Aorta (tissue), 5 donors: Measurements from ENCODE around the gene ZNF70. TPM values are rescaled to one million over a fixed set of nuclear protein-coding genes. Genes with fewer than 3 reads are reported as not detected.

Source experiments
- ATAC-seq: fragments of 200-7000 bp; cut with Tn5 transposase; one replicate; pipeline ENCODE4 v1.9.1; 2022; ENCODE audit warnings: moderate library complexity; ENCODE audit not compliant: low FRiP score
- DNase-seq, 2 donors: peaks; one replicate each; pipeline ENCODE4 v3.0.0-alpha.2; 2020
- H3K27ac ChIP-seq, 2 donors: one replicate each; pipeline ENCODE4 v1.5.1; 2013; ENCODE audit warnings: low read length in 2 of 2, mild to moderate bottlenecking in 2 of 2, moderate library complexity in 2 of 2, control low read depth in 1 of 2, inconsistent platforms in 1 of 2, low read depth in 1 of 2
- H3K27me3 ChIP-seq, 2 donors: one replicate each; pipeline ENCODE4 v1.6.1; 2013; ENCODE audit warnings: control low read depth in 1 of 2, low read length in 1 of 2, mild to moderate bottlenecking in 1 of 2, moderate library complexity in 1 of 2; ENCODE audit not compliant: insufficient read depth in 2 of 2, control insufficient read depth in 1 of 2
- H3K36me3 ChIP-seq, 2 donors: one replicate each; pipeline ENCODE4 v1.6.1; 2013; ENCODE audit warnings: control low read depth in 1 of 2, low read length in 1 of 2, mild to moderate bottlenecking in 1 of 2; ENCODE audit not compliant: insufficient read depth in 2 of 2, control insufficient read depth in 1 of 2
- H3K4me1 ChIP-seq, 2 donors: one replicate each; pipeline ENCODE4 v1.6.1; 2013; ENCODE audit warnings: low read length in 2 of 2, control low read depth in 1 of 2, mild to moderate bottlenecking in 1 of 2, moderate library complexity in 1 of 2; ENCODE audit not compliant: insufficient read depth in 2 of 2, control insufficient read depth in 1 of 2
- H3K4me3 ChIP-seq, 2 donors: one replicate each; pipeline ENCODE4 v1.5.1; 2013; ENCODE audit warnings: low read length in 2 of 2, control low read depth in 1 of 2, mild to moderate bottlenecking in 1 of 2
- H3K9me3 ChIP-seq: one replicate; pipeline ENCODE4 v1.6.1; 2013; ENCODE audit warnings: mild to moderate bottlenecking, low read length; ENCODE audit not compliant: control insufficient read depth
- WGBS, 2 donors: extraction: QIAGEN DNeasy Blood & Tissue Kit; methylation state at CpG; one replicate each; pipeline ENCODE4 v1.1.7; 2013; 5-methylcytosine and 5-hydroxymethylcytosine counted together
- intact Hi-C, 2 donors: fragments of 100-400 bp; cut with DNase I; formaldehyde crosslinking; loops; one replicate each; pipeline versions ENCODE4 v1.14.2 to v1.15.0; 2022
- polyA plus RNA-seq, 2 donors: library from polyadenylated mRNA; stranded (reverse); fragments of 200-250 nt; gene quantifications; one replicate each; pipeline ENCODE4 v1.2.3, GENCODE V29; 2013
- total RNA-seq, 2 donors: library from RNA; stranded (reverse); fragmentation: NEBNext Ultra II Directional; extraction: Animal tissue kit (Norgen Biotek cat#: 25700); gene quantifications; one replicate each; pipeline ENCODE4 v1.2.1, GENCODE V29; 2021
- donor health status: healthy with polysubstance abuse.
- donor health status: Bipolar disorder and iron deficiency.
- donor health status: DM: no; HTN: no; CAD: no.
- donor health status: DM: no; HTN: no; CAD: no.
- donor health status: DM: yes; HTN: yes; CAD: no.

ZNF70 gene
- total and polyA plus RNA-seq, 4 donors, result 1.4 to 14.0 (median 6.7) TPM

GRCh38 chr22:23696326-23696851, 54.5 kb downstream of the ZNF70 start:
- Histone ChIP-seq H3K36me3 (no peaks in the 10 kb centered on the region), H3K4me3 (no peak overlapping the region), H3K27me3 (no peaks in the 10 kb centered on the region), H3K9me3 (no peaks in the 10 kb centered on the region), H3K4me1 (no peaks in the 10 kb centered on the region), H3K27ac (no peak overlapping the region)
- peak in 1 of 2 donors; percentile 61 for DNase-seq
- peak; percentile 53 for ATAC-seq
- WGBS, 2 donors, result 71 to 75% methylated on average over 13 of the region's 13 CpGs
- intact Hi-C loops, result no loop called here

GRCh38 chr22:23695571-23696325, 55.2 kb downstream of the ZNF70 start:
- WGBS, 2 donors, result 92 to 93% methylated on average over 19 of the region's 19 CpGs
- intact Hi-C loops, result no loop called here
- no peaks in the 10 kb centered on the region for H3K27me3 ChIP-seq
- DNase-seq (no peak), ATAC-seq (no peak)
- H3K36me3 ChIP-seq, result no peaks in the 10 kb centered on the region
- no peaks in the 10 kb centered on the region for H3K9me3 ChIP-seq
- no peaks in the 10 kb centered on the region for H3K4me1 ChIP-seq
- H3K4me3 ChIP-seq, result no peak overlapping the region
- no peak overlapping the region for H3K27ac ChIP-seq

DNA sequence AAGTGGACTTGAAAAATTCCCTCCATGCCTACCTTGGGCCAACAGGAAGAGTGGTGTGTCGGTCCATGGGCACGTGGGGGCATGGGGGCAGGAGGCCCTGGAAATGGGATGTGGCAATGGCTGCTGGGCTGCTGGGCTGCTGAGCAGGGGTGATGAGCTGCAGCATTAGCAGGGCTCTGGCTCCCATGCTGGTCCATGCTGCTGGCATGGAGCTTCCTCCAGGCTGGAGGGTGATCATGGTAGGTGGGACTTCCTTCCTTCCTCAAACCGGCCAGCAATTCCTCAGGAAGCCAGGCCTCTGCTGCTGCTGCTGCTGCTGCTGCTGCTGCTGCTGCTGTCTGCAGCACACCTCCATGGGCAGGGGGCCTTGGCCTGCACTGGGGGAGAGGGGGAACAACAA, 55.8 kb downstream of the ZNF70 start:
- Histone ChIP-seq H3K4me3 (no peak overlapping the region), H3K4me1 (no peaks in the 10 kb centered on the region), H3K9me3 (no peaks in the 10 kb centered on the region), H3K27me3 (no peaks in the 10 kb centered on the region), H3K36me3 (no peaks in the 10 kb centered on the region), H3K27ac (no peak overlapping the region)
- intact Hi-C loops, result no loop called here
- 83 to 92% methylated on average over 3 of the region's 3 CpGs for WGBS, 2 donors
- DNase-seq (no peak), ATAC-seq (no peak)

- no peaks in the 10 kb centered on the region for H3K4me1 ChIP-seq
- H3K36me3 ChIP-seq, result no peaks in the 10 kb centered on the region
- no peak overlapping the region for H3K27ac ChIP-seq
- H3K4me3 ChIP-seq, result no peak overlapping the region
- no peak for ATAC-seq
- H3K9me3 ChIP-seq, result no peaks in the 10 kb centered on the region
- DNase-seq, result peak; percentile 32 to 55
- intact Hi-C loops, result no loop called here
- 92 to 95% methylated on average over 11 of the region's 11 CpGs for WGBS, 2 donors
- no peaks in the 10 kb centered on the region for H3K27me3 ChIP-seq
These were observed 56.8 kb downstream of the ZNF70 start for GRCh38 chr22:23693979-23694680.

GRCh38 chr22:23692598-23693291, 58.2 kb downstream of the ZNF70 start:
- Histone ChIP-seq H3K4me1 (no peaks in the 10 kb centered on the region), H3K27ac (no peak overlapping the region), H3K36me3 (no peaks in the 10 kb centered on the region), H3K4me3 (no peak overlapping the region), H3K27me3 (no peaks in the 10 kb centered on the region), H3K9me3 (no peaks in the 10 kb centered on the region)
- DNase-seq (no peak), ATAC-seq (no peak)
- intact Hi-C loops, result no loop called here
- WGBS, 2 donors, result 89 to 95% methylated on average over 11 to 12 of the region's 12 CpGs

- Histone ChIP-seq H3K27ac (no peak overlapping the region), H3K9me3 (no peaks in the 10 kb centered on the region), H3K4me1 (no peaks in the 10 kb centered on the region), H3K36me3 (no peaks in the 10 kb centered on the region), H3K27me3 (no peaks in the 10 kb centered on the region), H3K4me3 (no peak overlapping the region)
- DNase-seq (no peak), ATAC-seq (no peak)
- intact Hi-C loops, result no loop called here
- WGBS, 2 donors, result 90 to 92% methylated on average over 12 of the region's 12 CpGs
These were observed 59.0 kb downstream of the ZNF70 start for GRCh38 chr22:23691748-23692423.

GRCh38 chr22:23690713-23691112, 60.2 kb downstream of the ZNF70 start, which contains the start of gene RGL4:
RGL4 (plus strand) TSS chr22:23691013; CDS start chr22:23692031, 1,018 bp downstream.
- 93 to 97% methylated on average over 5 of the region's 5 CpGs for WGBS, 2 donors
- Histone ChIP-seq H3K36me3 (no peaks in the 10 kb centered on the region), H3K4me1 (no peaks in the 10 kb centered on the region), H3K9me3 (no peaks in the 10 kb centered on the region), H3K4me3 (no peak within 1 kb of the TSS), H3K27me3 (no peaks in the 10 kb centered on the region), H3K27ac (no peak within 1 kb of the TSS)
- intact Hi-C loops, result no loop called here
- ATAC-seq (no peak), DNase-seq (no peak)

DNA sequence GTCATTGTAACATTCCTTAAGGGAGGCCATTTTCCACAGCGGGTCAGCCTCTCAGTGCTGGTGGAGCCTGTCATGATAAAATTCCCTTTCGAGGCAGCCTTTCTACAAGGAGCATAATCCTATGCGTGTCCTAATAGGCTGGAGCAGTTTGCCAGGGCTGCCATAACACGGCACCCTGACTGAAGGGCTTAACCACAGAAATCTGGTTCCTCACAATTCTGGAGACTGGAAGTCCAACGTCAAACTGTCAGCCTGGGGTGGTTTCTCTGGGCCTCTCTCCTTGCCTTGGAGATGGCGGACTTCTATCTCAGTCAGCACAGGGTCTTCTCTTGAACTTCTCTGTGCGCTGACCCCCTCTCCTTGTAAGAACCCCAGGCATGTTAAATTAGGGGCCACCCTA, 61.5 kb downstream of the ZNF70 start:
- Histone ChIP-seq H3K4me1 (no peaks in the 10 kb centered on the region), H3K9me3 (no peaks in the 10 kb centered on the region), H3K27ac (no peak overlapping the region), H3K36me3 (no peaks in the 10 kb centered on the region), H3K27me3 (no peaks in the 10 kb centered on the region), H3K4me3 (no peak overlapping the region)
- DNase-seq, result no peak
- intact Hi-C loops, result no loop called here
- 94 to 95% methylated on average over 7 of the region's 7 CpGs for WGBS, 2 donors
- no peak for ATAC-seq
